OCI-LY1 (cell line): Measurements from ENCODE around the gene SHISA4.

Source experiments
- H2AFZ ChIP-seq: fragments of 200-600 bp; sonication (generic), shearing (Covaris generic); 2 replicates; pipeline ENCODE4 v1.6.0; 2014; ENCODE audit warnings: antibody characterized with exemption, mild to moderate bottlenecking, low read length
- H3F3A ChIP-seq: fragments of 200-600 bp; sonication (generic), shearing (Covaris generic); 2 replicates; pipeline ENCODE4 v1.6.0; 2014; ENCODE audit warnings: mild to moderate bottlenecking, antibody characterized with exemption, low read length, moderate library complexity; ENCODE audit not compliant: insufficient read depth
- H3K27ac ChIP-seq: fragments of 200-600 bp; sonication (generic); 2 replicates; pipeline ENCODE4 v1.5.1; 2014; ENCODE audit warnings: low read length, mixed run types, mild to moderate bottlenecking, low read depth; ENCODE audit not compliant: poor library complexity, severe bottlenecking
- H3K27me3 ChIP-seq: fragments of 200-600 bp; sonication (generic); 2 replicates; pipeline ENCODE4 v1.6.0; 2014; ENCODE audit warnings: antibody characterized with exemption, mild to moderate bottlenecking, low read length, moderate library complexity; ENCODE audit not compliant: insufficient read depth
- H3K36me3 ChIP-seq: fragments of 200-600 bp; sonication (generic); 2 replicates; pipeline ENCODE4 v1.6.1; 2014; ENCODE audit warnings: mild to moderate bottlenecking, antibody characterized with exemption, low read length, moderate library complexity, mixed read lengths; ENCODE audit not compliant: insufficient read depth
- H3K4me1 ChIP-seq: fragments of 200-600 bp; sonication (generic); 2 replicates; pipeline ENCODE4 v1.5.1; 2014; ENCODE audit warnings: mild to moderate bottlenecking, low read length, moderate library complexity; ENCODE audit not compliant: insufficient read depth, severe bottlenecking
- H3K4me2 ChIP-seq: fragments of 200-600 bp; sonication (generic), shearing (Covaris generic); 2 replicates; pipeline ENCODE4 v1.6.1; 2014; ENCODE audit warnings: low read length
- H3K4me3 ChIP-seq: fragments of 200-600 bp; sonication (generic); 2 replicates; pipeline ENCODE4 v1.5.1; 2014; ENCODE audit warnings: low read length, low read depth, mild to moderate bottlenecking, mixed read lengths; ENCODE audit not compliant: poor library complexity, severe bottlenecking
- H3K79me2 ChIP-seq: fragments of 200-600 bp; shearing (Covaris generic); 2 replicates; pipeline ENCODE4 v1.6.1; 2016; ENCODE audit warnings: mixed run types, low read length, mixed read lengths; ENCODE audit not compliant: insufficient read depth
- H3K9ac ChIP-seq: fragments of 200-600 bp; sonication (generic), shearing (Covaris generic); 2 replicates; pipeline ENCODE4 v1.6.1; 2014; ENCODE audit warnings: mild to moderate bottlenecking, low read length, mixed read lengths
- H3K9me2 ChIP-seq: fragments of 200-600 bp; sonication (generic), shearing (Covaris generic); 2 replicates; pipeline ENCODE4 v1.6.1; 2014; ENCODE audit warnings: low read depth, mild to moderate bottlenecking, low read length, mixed read lengths
- H3K9me3 ChIP-seq: fragments of 200-600 bp; shearing (Covaris generic); 2 replicates; pipeline ENCODE4 v1.6.1; 2014; ENCODE audit warnings: low read length, mixed read lengths
- H4K20me1 ChIP-seq: fragments of 200-600 bp; sonication (generic), shearing (Covaris generic); 2 replicates; pipeline ENCODE4 v1.6.0; 2016; ENCODE audit warnings: mild to moderate bottlenecking, low read length; ENCODE audit not compliant: insufficient read depth
- EZH2 ChIP-seq: fragments of 200-600 bp; sonication (generic), shearing (Covaris generic); IDR thresholded peaks from 2 replicates; pipeline ENCODE4 v1.8.0; 2017; ENCODE audit warnings: borderline replicate concordance, mixed run types, mild to moderate bottlenecking, antibody characterized with exemption, low read length, moderate library complexity, mixed read lengths
- TF ChIP-seq, protein P1 (sequence below): fragments of 200-600 bp; sonication (generic), shearing (Covaris generic); IDR thresholded peaks from 2 replicates; pipeline ENCODE4 v1.5.1; 2017; ENCODE audit warnings: mild to moderate bottlenecking, antibody characterized with exemption, low read length, moderate library complexity, mixed read lengths

The SHISA4 gene

DNA sequence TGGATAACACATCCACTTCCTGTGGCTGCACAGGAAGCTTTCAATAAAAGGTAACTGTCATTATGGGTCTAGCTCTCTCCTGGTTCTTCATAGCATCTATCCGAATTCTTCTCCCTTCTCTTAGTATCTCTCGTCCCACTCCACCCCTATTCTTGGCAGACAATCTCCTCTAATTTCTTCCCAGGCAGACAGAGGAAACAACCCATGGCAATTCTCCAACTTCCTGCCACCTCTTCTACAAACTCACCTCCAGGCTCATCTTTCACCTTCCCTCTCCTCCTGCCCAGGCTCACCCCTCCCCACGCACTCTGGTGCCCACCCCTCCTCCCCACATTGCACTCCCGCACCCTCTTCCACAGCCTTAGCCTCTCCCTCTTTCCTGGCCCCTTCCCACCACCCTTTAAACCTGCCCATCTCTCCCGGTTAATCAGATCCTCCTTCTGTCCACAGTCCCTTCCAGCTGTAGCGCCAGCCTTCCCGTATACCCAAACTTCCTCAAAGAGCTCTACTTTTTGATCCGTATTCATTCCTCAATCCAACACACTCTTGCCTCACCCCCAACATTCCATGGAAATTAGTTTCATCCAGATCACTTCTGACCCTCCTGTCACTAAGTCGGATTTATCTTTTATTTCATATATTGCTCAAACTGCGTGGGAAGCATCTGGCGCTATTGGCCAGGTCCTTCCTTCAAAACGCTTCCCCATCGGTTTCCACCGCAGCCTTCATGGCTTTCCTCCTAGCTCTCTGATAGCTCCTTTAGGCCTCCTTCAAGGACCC is 25.9 kb downstream of the SHISA4 start:
- H3K36me3 ChIP-seq = no peaks in the 10 kb centered on the region
- H2AFZ ChIP-seq = no peak overlapping the region
- TF ChIP-seq EZH2 = no peak
- TF ChIP-seq, protein P1, sequence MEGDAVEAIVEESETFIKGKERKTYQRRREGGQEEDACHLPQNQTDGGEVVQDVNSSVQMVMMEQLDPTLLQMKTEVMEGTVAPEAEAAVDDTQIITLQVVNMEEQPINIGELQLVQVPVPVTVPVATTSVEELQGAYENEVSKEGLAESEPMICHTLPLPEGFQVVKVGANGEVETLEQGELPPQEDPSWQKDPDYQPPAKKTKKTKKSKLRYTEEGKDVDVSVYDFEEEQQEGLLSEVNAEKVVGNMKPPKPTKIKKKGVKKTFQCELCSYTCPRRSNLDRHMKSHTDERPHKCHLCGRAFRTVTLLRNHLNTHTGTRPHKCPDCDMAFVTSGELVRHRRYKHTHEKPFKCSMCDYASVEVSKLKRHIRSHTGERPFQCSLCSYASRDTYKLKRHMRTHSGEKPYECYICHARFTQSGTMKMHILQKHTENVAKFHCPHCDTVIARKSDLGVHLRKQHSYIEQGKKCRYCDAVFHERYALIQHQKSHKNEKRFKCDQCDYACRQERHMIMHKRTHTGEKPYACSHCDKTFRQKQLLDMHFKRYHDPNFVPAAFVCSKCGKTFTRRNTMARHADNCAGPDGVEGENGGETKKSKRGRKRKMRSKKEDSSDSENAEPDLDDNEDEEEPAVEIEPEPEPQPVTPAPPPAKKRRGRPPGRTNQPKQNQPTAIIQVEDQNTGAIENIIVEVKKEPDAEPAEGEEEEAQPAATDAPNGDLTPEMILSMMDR = no peak

DNA sequence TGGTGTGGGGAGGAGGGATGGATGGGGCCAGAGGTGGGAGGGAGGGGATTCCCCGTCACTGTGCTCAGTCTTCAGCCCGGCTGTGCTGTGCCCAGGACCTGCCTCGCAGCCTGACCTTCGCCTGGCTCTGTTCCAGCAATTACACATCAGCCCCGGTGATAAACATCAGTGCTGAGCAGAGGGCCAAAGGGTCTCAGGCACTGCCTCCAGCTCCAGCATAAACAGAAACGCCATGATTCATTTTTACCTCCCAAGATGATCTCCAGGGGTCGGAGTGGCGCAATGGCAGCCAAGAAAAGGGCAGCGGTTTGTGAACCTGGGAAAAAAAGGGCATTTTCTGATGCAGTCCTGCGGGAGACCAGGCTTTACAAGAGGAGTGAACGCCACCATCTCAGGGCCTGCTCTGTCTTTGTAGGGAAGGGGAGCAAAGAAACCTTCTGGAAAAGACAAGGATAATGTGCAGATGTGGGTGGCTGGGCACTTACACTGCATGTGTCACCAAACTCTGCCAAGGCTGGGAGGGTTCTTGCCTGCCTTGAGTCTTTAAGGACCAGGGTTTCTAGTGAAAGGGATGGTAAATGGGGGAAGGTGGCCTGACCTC is 28.1 kb downstream of the SHISA4 start:
- Histone ChIP-seq H3K9me2 (no peaks in the 10 kb centered on the region), H3K27me3 (no peaks in the 10 kb centered on the region; the same call in 1 of the 2 replicates), H3K4me1 (no peaks in the 10 kb centered on the region), H4K20me1 (no peaks in the 10 kb centered on the region), H3K4me3 (no peak overlapping the region), H3K36me3 (no peaks in the 10 kb centered on the region), H3K79me2 (no peaks in the 10 kb centered on the region), H3K4me2 (no peak overlapping the region), H3K27ac (no peak overlapping the region), H3F3A (no peaks in the 10 kb centered on the region), H3K9me3 (no peaks in the 10 kb centered on the region), H2AFZ (no peak overlapping the region), H3K9ac (no peak overlapping the region)
- no peak for TF ChIP-seq EZH2
- TF ChIP-seq, protein P1 = no peak

More for the DNA sequence above, 25.9 kb downstream of the SHISA4 start:
- H3K9me2 ChIP-seq = no peaks in the 10 kb centered on the region
- no peaks in the 10 kb centered on the region for H3K4me1 ChIP-seq
- H3K9ac ChIP-seq = no peak overlapping the region
- H3K4me3 ChIP-seq = no peak overlapping the region
- no peaks in the 10 kb centered on the region for H3F3A ChIP-seq
- H3K27me3 ChIP-seq = no peaks in the 10 kb centered on the region; the same call in 1 of the 2 replicates
- H4K20me1 ChIP-seq = no peaks in the 10 kb centered on the region
- no peak overlapping the region for H3K27ac ChIP-seq
- H3K79me2 ChIP-seq = no peaks in the 10 kb centered on the region
- H3K4me2 ChIP-seq = no peak overlapping the region
- no peaks in the 10 kb centered on the region for H3K9me3 ChIP-seq

DNA sequence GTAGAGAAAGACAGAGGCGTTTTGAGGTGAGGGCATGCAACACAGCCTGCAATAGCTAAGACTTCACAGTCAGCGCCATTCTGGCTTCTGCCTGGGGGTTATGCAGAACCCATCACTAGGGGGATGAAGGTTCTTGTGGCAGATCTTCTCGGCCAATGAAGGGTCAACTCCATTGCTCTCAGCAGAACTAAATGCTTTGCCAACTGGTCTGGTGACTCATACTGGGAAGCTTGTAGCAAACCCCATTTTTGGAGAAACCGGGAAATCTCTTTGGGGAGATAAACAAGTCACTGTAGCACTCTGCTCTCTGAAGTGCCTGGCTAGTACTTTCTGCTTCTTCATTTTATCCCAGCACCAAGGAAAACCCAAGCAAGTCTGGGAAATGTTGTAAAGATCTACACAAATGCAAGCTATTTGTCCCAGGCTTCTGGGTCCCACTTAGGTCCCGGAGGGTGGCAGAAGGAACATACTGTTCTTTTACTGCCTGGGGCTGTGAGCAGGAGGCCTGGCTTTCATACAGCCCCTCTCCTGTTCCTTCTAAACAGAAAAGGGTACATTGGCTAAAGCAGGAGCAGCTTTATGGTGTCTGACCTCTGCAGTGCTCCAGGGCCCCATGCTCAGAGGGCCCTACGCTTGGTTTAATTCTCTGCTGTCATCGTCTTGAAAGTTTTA is 28.8 kb downstream of the SHISA4 start:
- no peaks in the 10 kb centered on the region for H3K9me3 ChIP-seq
- TF ChIP-seq, protein P1 = no peak
- TF ChIP-seq EZH2 = no peak
- H2AFZ ChIP-seq = no peak overlapping the region
- H3K4me2 ChIP-seq = no peak overlapping the region
- no peaks in the 10 kb centered on the region for H4K20me1 ChIP-seq
- H3K4me3 ChIP-seq = no peak overlapping the region
- H3K27me3 ChIP-seq = no peaks in the 10 kb centered on the region; the same call in 1 of the 2 replicates
- no peak overlapping the region for H3K9ac ChIP-seq
- no peaks in the 10 kb centered on the region for H3K9me2 ChIP-seq
- no peaks in the 10 kb centered on the region for H3K79me2 ChIP-seq
- H3K27ac ChIP-seq = no peak overlapping the region
- H3K36me3 ChIP-seq = no peaks in the 10 kb centered on the region; the same call in 1 of the 2 replicates
- no peaks in the 10 kb centered on the region for H3F3A ChIP-seq
- no peaks in the 10 kb centered on the region for H3K4me1 ChIP-seq
